AG10803 (cell line): ENCODE data around the gene GNG14.
"Not testable (repeated sequence)": the region's sequence is repeated elsewhere in the genome, so short reads cannot be mapped to it uniquely, and the experiment has no call there.

Source experiments
- DNase-seq: peaks from one replicate; pipeline ENCODE4 v3.0.0; 2010; ENCODE audit warnings: low read depth
- H3K4me3 ChIP-seq: 2 replicates; pipeline ENCODE4 v1.5.1; 2011; ENCODE audit warnings: mild to moderate bottlenecking, low read length, control low read depth
- TF ChIP-seq, protein P1 (sequence below): conservative IDR thresholded peaks from 2 replicates; pipeline ENCODE4 v1.5.1; 2011; ENCODE audit warnings: mild to moderate bottlenecking, low read length, control low read depth, inconsistent platforms

The GNG14 gene

DNA sequence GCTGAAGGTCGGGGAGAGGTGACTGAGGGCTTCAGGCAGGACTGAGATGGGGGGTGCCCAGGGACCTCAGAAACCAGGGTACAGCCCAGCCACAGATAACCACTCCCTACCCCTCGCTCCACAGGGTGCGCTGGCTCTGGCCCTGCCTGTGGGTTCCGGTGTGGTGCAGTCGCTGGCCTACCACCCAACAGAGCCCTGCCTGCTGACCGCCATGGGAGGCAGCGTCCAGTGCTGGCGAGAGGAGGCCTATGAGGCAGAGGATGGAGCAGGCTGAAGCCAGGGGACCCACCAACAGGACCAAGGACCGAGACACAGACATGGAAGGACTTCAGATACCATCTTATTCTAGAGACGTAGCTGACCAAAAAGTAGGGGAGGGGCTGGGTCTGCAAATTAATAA is 12.4 kb upstream of the GNG14 start:
- TF ChIP-seq, protein P1, sequence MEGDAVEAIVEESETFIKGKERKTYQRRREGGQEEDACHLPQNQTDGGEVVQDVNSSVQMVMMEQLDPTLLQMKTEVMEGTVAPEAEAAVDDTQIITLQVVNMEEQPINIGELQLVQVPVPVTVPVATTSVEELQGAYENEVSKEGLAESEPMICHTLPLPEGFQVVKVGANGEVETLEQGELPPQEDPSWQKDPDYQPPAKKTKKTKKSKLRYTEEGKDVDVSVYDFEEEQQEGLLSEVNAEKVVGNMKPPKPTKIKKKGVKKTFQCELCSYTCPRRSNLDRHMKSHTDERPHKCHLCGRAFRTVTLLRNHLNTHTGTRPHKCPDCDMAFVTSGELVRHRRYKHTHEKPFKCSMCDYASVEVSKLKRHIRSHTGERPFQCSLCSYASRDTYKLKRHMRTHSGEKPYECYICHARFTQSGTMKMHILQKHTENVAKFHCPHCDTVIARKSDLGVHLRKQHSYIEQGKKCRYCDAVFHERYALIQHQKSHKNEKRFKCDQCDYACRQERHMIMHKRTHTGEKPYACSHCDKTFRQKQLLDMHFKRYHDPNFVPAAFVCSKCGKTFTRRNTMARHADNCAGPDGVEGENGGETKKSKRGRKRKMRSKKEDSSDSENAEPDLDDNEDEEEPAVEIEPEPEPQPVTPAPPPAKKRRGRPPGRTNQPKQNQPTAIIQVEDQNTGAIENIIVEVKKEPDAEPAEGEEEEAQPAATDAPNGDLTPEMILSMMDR, result no peak
- DNase-seq, result no peak

DNA sequence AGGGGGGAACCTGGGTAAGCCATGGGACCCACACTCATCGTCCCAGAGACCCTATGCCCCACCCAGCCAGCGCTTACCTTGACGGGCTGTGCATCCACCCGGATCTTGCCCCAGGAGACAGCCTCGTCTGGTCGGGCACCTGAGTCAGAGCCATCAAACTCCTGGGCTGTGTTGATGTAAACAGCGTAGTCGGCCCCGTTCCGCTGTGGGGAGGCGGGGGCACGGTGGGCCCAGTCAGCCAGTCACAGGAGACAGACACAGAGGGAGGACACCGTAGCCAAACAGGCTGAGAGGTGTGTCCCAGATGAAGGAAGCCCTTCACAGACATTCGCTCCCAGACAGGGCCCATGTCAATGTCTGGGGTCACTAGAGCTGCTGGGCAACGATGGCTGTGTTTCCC is 11.9 kb upstream of the GNG14 start:
- no peak overlapping the region for H3K4me3 ChIP-seq
- no peak for DNase-seq
- TF ChIP-seq, protein P1, result no peak

More for the DNA sequence above, 12.4 kb upstream of the GNG14 start:
- no peak overlapping the region for H3K4me3 ChIP-seq

GRCh38 chr19:12676384-12676792 is 11.4 kb upstream of the GNG14 start:
- peak; percentile 67 for DNase-seq
- no peak overlapping the region for H3K4me3 ChIP-seq
- TF ChIP-seq, protein P1, result peak; percentile 90

GRCh38 chr19:12676928-12677327 is 10.9 kb upstream of the GNG14 start:
- TF ChIP-seq, protein P1, result no peak
- no peak for DNase-seq
- H3K4me3 ChIP-seq, result no peak overlapping the region

- not testable (repeated sequence) for H3K4me3 ChIP-seq, DNase-seq
Observed at GRCh38 chr19:12678039-12678438, 9.8 kb upstream of the GNG14 start.

DNA sequence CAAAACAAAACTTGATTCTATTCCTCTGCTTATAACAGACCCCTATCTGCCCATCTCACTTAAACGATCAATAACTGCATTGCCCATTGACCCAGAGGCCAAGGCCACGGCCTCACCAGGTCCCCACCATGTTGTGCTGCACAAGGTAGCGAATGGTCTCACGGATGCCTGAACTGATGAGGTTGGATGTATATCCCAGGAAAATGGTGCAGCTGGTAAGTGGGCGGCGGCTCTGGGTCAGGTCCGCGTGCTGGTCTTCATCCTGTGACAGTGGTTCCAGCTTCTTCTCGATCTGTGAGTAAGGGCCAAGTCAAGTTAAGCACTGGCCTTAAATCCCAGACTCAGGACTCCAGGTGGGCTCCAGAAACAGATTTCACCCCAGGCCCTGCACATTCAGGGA is 7.8 kb upstream of the GNG14 start:
- no peak overlapping the region for H3K4me3 ChIP-seq
- DNase-seq, result no peak
- TF ChIP-seq, protein P1, result no peak

DNA sequence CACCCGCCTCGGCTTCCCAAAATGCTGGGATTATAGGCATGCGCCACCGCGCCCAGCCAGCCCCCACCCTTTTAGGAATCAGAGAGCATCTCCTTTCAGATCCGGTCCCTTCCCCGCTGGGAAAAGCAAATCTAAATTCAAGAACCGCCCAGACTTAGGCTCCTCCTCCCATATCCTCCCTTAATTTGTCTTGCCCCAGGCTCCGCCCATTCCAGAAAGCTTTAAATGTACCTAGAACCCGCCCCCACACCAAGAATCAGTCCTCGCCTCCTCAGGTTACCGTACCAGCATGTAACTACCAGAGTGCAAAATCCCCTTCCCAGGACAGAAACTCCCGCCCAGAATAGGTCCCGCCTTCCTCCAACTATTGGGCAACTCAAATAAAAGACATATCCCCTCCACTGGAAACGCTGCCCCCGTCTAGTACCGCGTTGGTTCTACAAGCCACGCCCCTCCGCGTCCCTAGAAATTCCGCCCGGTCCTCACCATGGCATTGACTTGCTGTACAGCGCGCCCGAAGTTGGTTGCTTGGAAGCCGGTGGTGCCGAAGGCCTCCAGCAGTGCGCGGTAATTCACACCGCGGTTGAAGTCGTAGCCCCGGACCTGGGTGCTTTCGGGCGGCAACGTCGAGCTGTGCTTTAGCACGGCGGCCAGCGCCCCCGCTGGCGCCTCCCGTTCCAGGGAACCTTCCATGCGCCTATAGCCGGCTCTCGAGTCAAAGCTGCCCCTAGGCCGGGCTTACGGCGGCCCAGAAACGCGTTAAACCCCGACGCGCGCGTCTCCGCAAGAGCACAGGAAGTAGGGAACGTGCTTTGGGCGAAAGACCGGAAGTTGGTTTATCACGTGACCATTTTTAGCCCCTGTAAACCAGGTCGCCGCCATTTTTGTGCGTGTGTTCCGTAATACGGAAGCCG is 6.5 kb upstream of the GNG14 start, which contains the start of gene DHPS:
DHPS (minus strand) TSS at position 807 of the 914 bp plus-strand sequence; CDS start at position 693, 114 bp downstream.
- TF ChIP-seq, protein P1, result no peak; the same call in 1 of the 2 replicates
- H3K4me3 ChIP-seq, result peak within 1 kb of the TSS; percentile 98
- DNase-seq, result peak; percentile 98
